ENCODE measurements around the gene C6orf132. TPM values are rescaled to one million over a fixed set of nuclear protein-coding genes. Genes with fewer than 3 reads are reported as not detected.

C6orf132 gene
- total RNA-seq, 1 donor from 2014 or later, result 0.26 TPM

- Mint-ChIP-seq H3K9me3 (no peaks in the 10 kb centered on the region), H3K36me3 (ENCODE audit: low read depth) (no peaks in the 10 kb centered on the region), H3K27ac (ENCODE audit: unreplicated experiment) (no peak overlapping the region), H3K27me3 (ENCODE audit: low read depth) (no peaks in the 10 kb centered on the region), H3K4me3 (no peak overlapping the region), H3K4me1 (no peaks in the 10 kb centered on the region)
- no peak for DNase-seq (ENCODE audit: low read depth, low spot score)
- TF ChIP-seq CTCF (conservative IDR thresholded peaks at IDR 0.05), result no peak
Observed at GRCh38 chr6:42125231-42125630, 17.2 kb downstream of the C6orf132 start.

- Mint-ChIP-seq H3K36me3 (ENCODE audit: low read depth) (no peaks in the 10 kb centered on the region), H3K4me3 (no peak overlapping the region), H3K9me3 (no peaks in the 10 kb centered on the region), H3K4me1 (no peaks in the 10 kb centered on the region), H3K27me3 (ENCODE audit: low read depth) (no peaks in the 10 kb centered on the region), H3K27ac (ENCODE audit: unreplicated experiment) (no peak overlapping the region)
- no peak for TF ChIP-seq CTCF (conservative IDR thresholded peaks at IDR 0.05)
- DNase-seq (ENCODE audit: low read depth, low spot score), result no peak
Observed at GRCh38 chr6:42124223-42124836, 18.1 kb downstream of the C6orf132 start.

- Mint-ChIP-seq H3K36me3 (ENCODE audit: low read depth) (no peaks in the 10 kb centered on the region), H3K27ac (ENCODE audit: unreplicated experiment) (no peak overlapping the region), H3K27me3 (ENCODE audit: low read depth) (no peaks in the 10 kb centered on the region), H3K4me1 (no peaks in the 10 kb centered on the region), H3K9me3 (no peaks in the 10 kb centered on the region), H3K4me3 (no peak overlapping the region)
- DNase-seq (ENCODE audit: low read depth, low spot score), result no peak
- TF ChIP-seq CTCF (conservative IDR thresholded peaks at IDR 0.05), result no peak
Observed at GRCh38 chr6:42123379-42124103, 18.9 kb downstream of the C6orf132 start.

- TF ChIP-seq CTCF (conservative IDR thresholded peaks at IDR 0.05), result no peak
- Mint-ChIP-seq H3K4me1 (no peaks in the 10 kb centered on the region), H3K9me3 (no peaks in the 10 kb centered on the region), H3K27ac (ENCODE audit: unreplicated experiment) (no peak overlapping the region), H3K27me3 (ENCODE audit: low read depth) (peaks cover 3% of the 10 kb centered on the region), H3K4me3 (no peak overlapping the region), H3K36me3 (ENCODE audit: low read depth) (no peaks in the 10 kb centered on the region)
- no peak for DNase-seq (ENCODE audit: low read depth, low spot score)
Observed at GRCh38 chr6:42120895-42121865, 21.2 kb downstream of the C6orf132 start.

- Mint-ChIP-seq H3K36me3 (ENCODE audit: low read depth) (no peaks in the 10 kb centered on the region), H3K4me3 (no peak overlapping the region), H3K4me1 (no peaks in the 10 kb centered on the region), H3K9me3 (no peaks in the 10 kb centered on the region), H3K27me3 (ENCODE audit: low read depth) (peaks cover 3% of the 10 kb centered on the region), H3K27ac (ENCODE audit: unreplicated experiment) (no peak overlapping the region)
- DNase-seq (ENCODE audit: low read depth, low spot score), result no peak
- TF ChIP-seq CTCF (conservative IDR thresholded peaks at IDR 0.05), result no peak
Observed at GRCh38 chr6:42118162-42119001, 24.0 kb downstream of the C6orf132 start.
